GM23248 (cell line): ENCODE results near the gene TMBIM4. TPM values are rescaled to one million over a fixed set of nuclear protein-coding genes. Genes with fewer than 3 reads are reported as not detected.
"Not testable (repeated sequence)": the region's sequence is repeated elsewhere in the genome, so short reads cannot be mapped to it uniquely, and the experiment has no call there.

Experiments used
- DNase-seq: peaks from one replicate; pipeline ENCODE4 v3.0.0-alpha.2; 2015
- H2AFZ ChIP-seq: fragments of 200-600 bp; sonication (generic); 2 replicates; pipeline ENCODE4 v1.6.1; 2016; ENCODE audit warnings: antibody characterized with exemption
- H3F3A ChIP-seq: fragments of 200-600 bp; sonication (generic); 2 replicates; pipeline ENCODE4 v1.6.1; 2016; ENCODE audit warnings: mild to moderate bottlenecking, antibody characterized with exemption, mixed run types; ENCODE audit not compliant: insufficient read depth
- H3K27ac ChIP-seq: fragments of 200-600 bp; sonication (generic); 2 replicates; pipeline ENCODE4 v1.5.1; 2016; ENCODE audit warnings: mild to moderate bottlenecking
- H3K27me3 ChIP-seq: fragments of 200-600 bp; sonication (generic); replicated peaks from 2 replicates; pipeline ENCODE4 v1.6.1; 2016; ENCODE audit warnings: mild to moderate bottlenecking; ENCODE audit not compliant: insufficient read depth
- H3K36me3 ChIP-seq: fragments of 200-600 bp; sonication (generic); 2 replicates; pipeline ENCODE4 v1.6.1; 2016; ENCODE audit warnings: low read depth, mild to moderate bottlenecking
- H3K4me1 ChIP-seq: fragments of 200-600 bp; sonication (generic); 2 replicates; pipeline ENCODE4 v1.6.1; 2016; ENCODE audit warnings: mild to moderate bottlenecking; ENCODE audit not compliant: insufficient read depth
- H3K4me2 ChIP-seq: fragments of 200-600 bp; sonication (generic); one replicate; pipeline ENCODE4 v1.6.1; 2016; ENCODE audit warnings: mild to moderate bottlenecking; ENCODE audit not compliant: unreplicated experiment
- H3K4me3 ChIP-seq: fragments of 200-600 bp; sonication (generic); 2 replicates; pipeline ENCODE4 v1.5.1; 2016; ENCODE audit warnings: mild to moderate bottlenecking
- H3K79me2 ChIP-seq: fragments of 200-600 bp; sonication (generic); 2 replicates; pipeline ENCODE4 v1.6.1; 2016; ENCODE audit warnings: mild to moderate bottlenecking; ENCODE audit not compliant: insufficient read depth
- H3K9ac ChIP-seq: fragments of 200-600 bp; sonication (generic); 2 replicates; pipeline ENCODE4 v1.6.1; 2016; ENCODE audit warnings: mild to moderate bottlenecking
- H3K9me2 ChIP-seq: fragments of 200-600 bp; sonication (generic); 2 replicates; pipeline ENCODE4 v1.6.1; 2016; ENCODE audit warnings: mixed run types, mild to moderate bottlenecking, moderate library complexity; ENCODE audit not compliant: insufficient read depth
- H3K9me3 ChIP-seq: fragments of 200-600 bp; sonication (generic); one replicate; pipeline ENCODE4 v1.6.1; 2017; ENCODE audit warnings: low read depth
- H4K20me1 ChIP-seq: fragments of 200-600 bp; sonication (generic); 2 replicates; pipeline ENCODE4 v1.6.0; 2016; ENCODE audit not compliant: insufficient read depth
- EZH2 ChIP-seq: fragments of 200-600 bp; sonication (generic); IDR thresholded peaks from 2 replicates; pipeline ENCODE4 v1.6.1; 2018; ENCODE audit warnings: antibody characterized with exemption, mild to moderate bottlenecking; ENCODE audit not compliant: insufficient read depth, poor library complexity, severe bottlenecking
- EZH2phosphoT487 ChIP-seq: fragments of 200-600 bp; sonication (generic); IDR thresholded peaks from 2 replicates; pipeline ENCODE4 v1.6.1; 2018; ENCODE audit warnings: antibody characterized with exemption, moderate library complexity, mild to moderate bottlenecking, low read depth; ENCODE audit not compliant: insufficient read depth
- WGBS, 2 experiments: methylation state at CpG; one replicate each; pipeline ENCODE4 v1.1.6; 2015 to 2017; ENCODE audit warnings: low lambda C conversion rate in 2 of 2, low coverage in 1 of 2; ENCODE audit errors: missing lambda C conversion rate in 2 of 2; 5-methylcytosine and 5-hydroxymethylcytosine counted together
- in situ Hi-C: fragments of 300-500 bp; cut with MboI; formaldehyde crosslinking; loops from 2 replicates; pipeline ENCODE4 v1.15.0; 2020
- polyA plus RNA-seq: library from polyadenylated mRNA; unstranded; fragments of >200 nt; fragmentation: Nextera tagmentation; extraction: Ambion mirVana; gene quantifications from 2 replicates; pipeline ENCODE4 v1.2.1, GENCODE V29; 2016
- total RNA-seq: library from RNA; depleted of rRNA; stranded (reverse); fragments of >200 nt; shearing (Covaris generic); gene quantifications from 2 replicates; pipeline ENCODE4 v1.2.3, GENCODE V29; 2014

TMBIM4 gene
- total and polyA plus RNA-seq, 2 experiments from 2014 or later = 162 to 276 TPM

DNA sequence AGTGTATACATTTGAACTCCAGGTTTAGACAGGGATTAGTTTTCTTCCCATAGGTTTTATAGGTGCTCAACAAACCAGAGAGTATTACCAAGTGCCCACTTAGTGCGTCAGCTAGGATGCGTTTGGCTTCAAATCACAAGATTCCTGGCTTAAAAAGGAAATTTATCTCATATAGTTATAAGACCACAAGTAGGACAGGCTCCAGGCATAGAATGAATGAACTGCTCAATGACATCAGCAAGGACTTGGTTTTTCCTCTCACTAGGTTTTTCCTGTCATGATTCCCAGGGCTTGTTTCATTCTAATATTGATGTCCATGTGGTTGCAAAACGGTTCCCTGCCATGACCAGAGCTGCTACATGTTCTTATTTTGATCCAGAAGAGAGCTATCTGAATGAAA is 13.2 kb upstream of the TMBIM4 start:
- Histone ChIP-seq H3K79me2 (no peaks in the 10 kb centered on the region), H3K9me3 (no peaks in the 10 kb centered on the region), H3K4me3 (no peak overlapping the region), H3K9me2 (no peaks in the 10 kb centered on the region), H3K4me2 (no peak overlapping the region), H3K4me1 (no peaks in the 10 kb centered on the region), H3K27me3 (no peaks in the 10 kb centered on the region), H4K20me1 (no peaks in the 10 kb centered on the region), H3K9ac (no peak overlapping the region), H3K27ac (no peak overlapping the region), H3K36me3 (no peaks in the 10 kb centered on the region), H3F3A (no peaks in the 10 kb centered on the region), H2AFZ (no peak overlapping the region)
- in situ Hi-C loops = no loop called here
- WGBS, 2 experiments = 62 to 70% methylated on average over 3 of the region's 3 CpGs
- no peak for DNase-seq
- TF ChIP-seq EZH2 (no peak), EZH2phosphoT487 (no peak)

DNA sequence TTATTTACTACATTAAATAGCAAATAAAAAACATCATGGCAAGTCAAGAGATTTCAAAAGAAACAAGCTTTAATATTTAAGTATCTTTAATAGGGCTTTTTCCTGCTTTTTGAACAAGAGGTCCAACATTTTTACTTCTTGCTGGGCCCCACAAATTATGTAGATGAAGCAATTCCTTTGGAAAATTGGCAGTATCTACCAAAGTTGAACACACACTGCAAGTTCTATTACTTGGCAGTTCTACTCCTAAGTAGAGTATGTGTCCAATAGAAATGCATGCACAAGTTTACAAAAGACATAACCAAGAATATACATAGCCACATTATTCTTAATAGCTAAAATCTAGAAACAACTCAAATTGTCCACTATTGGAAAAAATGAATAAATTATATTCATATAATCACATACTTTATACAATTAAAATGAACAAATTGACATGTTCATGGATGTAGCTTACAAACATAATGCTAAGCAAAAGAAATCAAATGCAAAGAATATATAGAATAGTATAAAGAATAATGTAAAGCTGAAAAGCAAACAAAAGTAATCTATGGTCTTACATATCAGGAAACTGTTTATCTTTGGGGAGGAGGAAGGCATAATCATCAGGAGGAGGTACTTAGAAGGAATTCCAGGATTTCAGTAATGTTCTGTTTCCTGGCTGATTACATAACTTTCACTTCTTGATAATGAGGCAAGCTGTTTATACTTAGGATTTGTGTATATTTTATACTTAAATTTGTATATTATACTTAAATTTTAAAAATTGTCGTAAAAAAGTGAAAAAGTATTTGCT is 6.5 kb upstream of the TMBIM4 start:
- H3K36me3 ChIP-seq = no peaks in the 10 kb centered on the region
- no peaks in the 10 kb centered on the region; the same call in 1 of the 2 replicates for H3K27me3 ChIP-seq
- H3K4me2 ChIP-seq = no peak overlapping the region
- H3K9me3 ChIP-seq = no peaks in the 10 kb centered on the region
- WGBS, 2 experiments = 82 to 92% methylated on average over 1 of the region's 1 CpG
- no peaks in the 10 kb centered on the region for H3K4me1 ChIP-seq
- TF ChIP-seq EZH2 = no peak
- TF ChIP-seq EZH2phosphoT487 = no peak
- in situ Hi-C loops = no loop called here
- no peaks in the 10 kb centered on the region for H3K9me2 ChIP-seq
- no peak overlapping the region for H3K9ac ChIP-seq
- H2AFZ ChIP-seq = no peak overlapping the region
- H3K27ac ChIP-seq = no peak overlapping the region
- no peaks in the 10 kb centered on the region for H3F3A ChIP-seq
- H3K79me2 ChIP-seq = no peaks in the 10 kb centered on the region
- no peak for DNase-seq
- no peak overlapping the region for H3K4me3 ChIP-seq
- no peaks in the 10 kb centered on the region for H4K20me1 ChIP-seq

DNA sequence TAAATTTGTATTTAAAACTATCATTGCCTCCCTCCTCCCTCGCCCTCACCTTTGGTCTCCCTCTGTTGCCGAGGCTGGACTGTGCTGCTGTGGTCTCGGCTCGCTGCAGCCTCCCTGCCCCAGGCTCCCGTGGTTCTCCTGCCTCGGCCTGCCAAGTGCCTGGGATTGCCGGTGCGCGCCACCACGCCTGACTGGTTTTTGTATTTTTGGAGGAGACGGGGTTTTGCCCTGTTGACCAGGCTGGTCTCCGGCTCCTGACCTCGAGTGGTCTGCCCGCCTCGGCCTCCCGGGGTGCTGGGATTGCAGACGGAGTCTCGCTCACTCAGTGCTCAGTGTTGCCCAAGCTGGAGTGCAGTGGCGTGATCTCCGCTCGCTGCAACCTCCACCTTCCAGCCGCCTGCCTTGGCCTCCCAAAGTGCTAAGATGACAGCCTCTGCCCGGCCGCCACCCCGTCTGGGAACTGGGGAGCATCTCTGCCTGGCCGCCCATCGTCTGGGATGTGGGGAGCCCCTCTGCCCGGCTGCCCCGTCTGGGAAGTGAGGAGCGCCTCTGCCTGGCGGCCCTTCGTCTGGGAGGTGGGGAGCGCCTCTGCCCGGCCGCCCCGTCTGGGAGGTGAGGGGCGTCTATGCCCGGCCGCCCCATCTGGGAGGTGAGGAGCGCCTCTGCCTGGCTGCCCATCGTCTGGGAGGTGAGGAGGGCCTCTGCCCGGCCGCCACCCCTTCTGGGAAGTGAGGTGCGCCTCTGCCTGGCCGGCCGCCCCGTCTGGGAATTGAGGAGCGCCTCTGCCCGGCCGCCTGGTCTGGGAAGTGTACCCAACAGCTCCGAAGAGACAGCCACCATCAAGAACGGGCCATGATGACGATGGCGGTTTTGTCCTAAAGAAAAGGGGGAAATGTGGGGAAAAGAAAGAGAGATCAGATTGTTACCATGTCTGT is 4.9 kb upstream of the TMBIM4 start:
- H3K4me2 ChIP-seq, H3K9me2 ChIP-seq, H3K9ac ChIP-seq, H2AFZ ChIP-seq, H3K4me3 ChIP-seq, H3K9me3 ChIP-seq, H4K20me1 ChIP-seq, H3K79me2 ChIP-seq, H3K36me3 ChIP-seq, in situ Hi-C loops, H3K27me3 ChIP-seq, H3K4me1 ChIP-seq, H3K27ac ChIP-seq, DNase-seq, H3F3A ChIP-seq: not testable (repeated sequence)
- WGBS, 2 experiments = 87 to 94% methylated on average over 27 to 54 of the region's 54 CpGs

DNA sequence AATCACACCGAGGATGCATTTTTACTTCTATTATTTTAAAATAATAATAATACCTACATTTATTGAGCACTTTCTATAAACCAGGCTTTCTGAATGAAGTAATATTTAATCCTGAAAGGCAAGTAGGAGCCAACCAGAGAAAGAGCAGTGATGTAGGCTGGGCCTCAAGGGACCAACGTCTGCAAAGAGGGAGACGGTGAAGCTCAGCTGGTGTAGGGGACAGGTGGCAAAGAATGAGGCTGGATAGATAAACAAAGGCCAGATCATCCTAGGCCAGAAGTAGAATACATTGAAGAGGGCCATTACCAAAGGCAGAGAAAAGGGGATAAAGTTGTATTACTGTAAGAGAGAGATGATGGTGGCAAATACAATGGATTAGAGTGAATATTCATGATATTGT is 810 bp upstream of the TMBIM4 start:
- 83 to 90% methylated on average over 3 of the region's 3 CpGs for WGBS, 2 experiments
- H3K4me1 ChIP-seq = peaks cover 12% of the 10 kb centered on the region
- peaks cover 19% of the 10 kb centered on the region for H3F3A ChIP-seq
- TF ChIP-seq EZH2 = no peak
- TF ChIP-seq EZH2phosphoT487 = no peak
- no peaks in the 10 kb centered on the region for H3K27me3 ChIP-seq
- H2AFZ ChIP-seq = peak overlapping the region; percentile 96
- H3K36me3 ChIP-seq = peaks cover under 1% of the 10 kb centered on the region
- H3K79me2 ChIP-seq = peaks cover 30% of the 10 kb centered on the region
- in situ Hi-C loops = no loop called here
- peak overlapping the region; percentile 83 for H3K4me3 ChIP-seq
- H3K9ac ChIP-seq = peak overlapping the region; percentile 90
- H3K9me2 ChIP-seq = no peaks in the 10 kb centered on the region
- H3K9me3 ChIP-seq = no peaks in the 10 kb centered on the region
- H3K4me2 ChIP-seq = peak overlapping the region; percentile 77
- no peaks in the 10 kb centered on the region for H4K20me1 ChIP-seq
- DNase-seq = no peak
- H3K27ac ChIP-seq = peak overlapping the region; percentile 93
